ENCODE results near the gene PALB2. TPM values are rescaled to one million over a fixed set of nuclear protein-coding genes. Genes with fewer than 3 reads are reported as not detected.
A peak's percentile ranks its signal among the peaks of the same experiment; 100 is the strongest.
"Not testable (repeated sequence)": the region's sequence is repeated elsewhere in the genome, so short reads cannot be mapped to it uniquely, and the experiment has no call there.

Gene PALB2
- total and polyA plus RNA-seq, 2 donors, result 7.0 to 9.4 TPM

DNA sequence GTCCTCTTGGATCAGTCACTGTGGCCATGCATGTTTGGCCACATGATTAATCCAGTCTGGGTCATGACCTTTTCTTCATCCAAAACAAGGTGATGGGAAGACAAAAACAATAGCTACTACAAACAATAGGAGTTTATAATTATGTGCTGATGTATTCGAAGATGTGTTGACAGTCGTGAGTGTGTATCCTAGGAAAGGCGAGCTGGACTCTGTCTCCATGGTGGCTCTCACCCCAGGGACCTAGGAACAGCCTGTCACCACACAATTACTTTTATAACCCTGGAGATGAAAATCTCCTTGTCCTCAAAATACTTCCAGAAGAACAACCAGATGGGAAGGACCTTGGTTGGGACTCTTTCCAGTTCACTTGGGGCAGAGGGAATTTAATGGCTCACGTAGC lies 27.8 kb upstream of the PALB2 start:
- H3K4me1 ChIP-seq (ENCODE audit: insufficient read depth), result no peaks in the 10 kb centered on the region
- no peak overlapping the region for H3K4me3 ChIP-seq (ENCODE audit: low read depth, low read length)
- DNase-seq (ENCODE audit: extremely low spot score), result no peak
- H3K36me3 ChIP-seq (ENCODE audit: insufficient read depth), result peaks cover 5% of the 10 kb centered on the region
- WGBS, result 92% methylated on average over 4 of the region's 4 CpGs
- H3K27ac ChIP-seq (ENCODE audit: low read depth), result no peak overlapping the region

- no peak for DNase-seq (ENCODE audit: extremely low spot score)
- peaks cover 5% of the 10 kb centered on the region for H3K36me3 ChIP-seq (ENCODE audit: insufficient read depth)
- no peaks in the 10 kb centered on the region for H3K4me1 ChIP-seq (ENCODE audit: insufficient read depth)
- 55% methylated on average over 1 of the region's 1 CpG for WGBS
- no peak overlapping the region for H3K4me3 ChIP-seq (ENCODE audit: low read depth, low read length)
- H3K27ac ChIP-seq (ENCODE audit: low read depth), result no peak overlapping the region
These were observed 27.1 kb upstream of the PALB2 start for GRCh38 chr16:23668225-23668624.

GRCh38 chr16:23667355-23667659 lies 26.2 kb upstream of the PALB2 start:
- H3K27ac ChIP-seq (ENCODE audit: low read depth), result no peak overlapping the region
- peaks cover 5% of the 10 kb centered on the region for H3K36me3 ChIP-seq (ENCODE audit: insufficient read depth)
- 96% methylated on average over 6 of the region's 6 CpGs for WGBS
- no peak overlapping the region for H3K4me3 ChIP-seq (ENCODE audit: low read depth, low read length)
- no peak for DNase-seq (ENCODE audit: extremely low spot score)
- H3K4me1 ChIP-seq (ENCODE audit: insufficient read depth), result no peaks in the 10 kb centered on the region

DNA sequence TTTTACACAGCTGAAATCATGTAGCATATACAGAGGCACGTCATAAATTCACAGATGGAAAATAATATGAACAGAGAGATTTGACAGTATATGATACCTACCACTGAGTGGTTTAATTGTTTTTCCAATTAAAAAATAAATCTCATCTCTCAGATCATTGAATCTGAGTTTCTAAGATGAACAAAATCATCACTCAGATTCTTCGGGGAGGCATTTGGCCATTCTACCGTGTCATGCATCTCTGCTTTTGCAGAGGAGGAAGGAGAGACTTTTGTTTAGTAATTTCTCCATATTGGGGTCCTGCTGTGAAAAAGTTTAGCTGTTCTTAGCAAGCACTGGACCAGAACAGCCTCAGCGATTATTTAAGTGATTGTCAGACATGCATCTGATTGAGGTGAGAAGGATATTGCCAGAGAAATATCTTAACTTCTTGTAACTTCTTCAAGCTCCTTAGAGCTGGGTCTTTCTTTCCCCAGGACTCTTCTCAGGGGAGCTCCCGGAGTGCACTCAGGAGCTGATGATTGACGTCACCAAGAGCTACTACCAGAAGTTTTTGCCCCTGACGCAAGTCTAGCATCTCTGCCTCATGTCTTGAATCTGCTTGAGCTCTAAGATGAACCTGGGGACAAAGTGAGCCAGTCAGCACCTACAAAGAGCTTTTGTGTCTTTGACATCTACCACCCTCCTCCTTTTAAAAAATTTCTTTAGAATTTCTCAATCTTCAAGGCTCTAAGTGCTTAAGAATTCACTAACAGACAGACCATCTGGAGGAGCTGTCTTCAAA lies 25.7 kb upstream of the PALB2 start:
- no peak for DNase-seq (ENCODE audit: extremely low spot score)
- Histone ChIP-seq H3K4me3 (ENCODE audit: low read depth, low read length) (no peak overlapping the region), H3K36me3 (ENCODE audit: insufficient read depth) (peaks cover 5% of the 10 kb centered on the region), H3K4me1 (ENCODE audit: insufficient read depth) (no peaks in the 10 kb centered on the region), H3K27ac (ENCODE audit: low read depth) (no peak overlapping the region)
- 92% methylated on average over 7 of the region's 7 CpGs for WGBS

DNA sequence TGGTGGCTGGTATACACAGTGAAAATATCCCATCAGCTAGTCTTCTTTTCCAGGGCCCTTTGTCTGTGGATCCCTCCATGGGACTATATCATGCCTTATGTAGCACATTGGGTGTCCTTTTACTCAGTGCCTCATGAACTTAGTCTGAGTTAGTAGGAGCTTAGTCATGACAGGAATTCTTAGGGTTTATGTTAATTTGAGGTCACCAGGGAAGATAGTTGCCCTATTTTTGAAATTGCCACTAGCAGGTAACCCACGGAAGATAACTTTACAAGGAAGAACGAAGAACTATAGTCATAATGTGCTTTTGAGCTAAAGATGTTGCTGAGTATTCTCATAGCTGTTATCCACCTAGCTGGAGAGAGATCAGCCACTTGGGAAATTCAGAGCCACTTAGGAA lies 22.8 kb upstream of the PALB2 start:
- H3K4me3 ChIP-seq (ENCODE audit: low read depth, low read length), result no peak overlapping the region
- H3K4me1 ChIP-seq (ENCODE audit: insufficient read depth), result no peaks in the 10 kb centered on the region
- no peak for DNase-seq (ENCODE audit: extremely low spot score)
- no peak overlapping the region for H3K27ac ChIP-seq (ENCODE audit: low read depth)
- 96% methylated on average over 2 of the region's 2 CpGs for WGBS
- H3K36me3 ChIP-seq (ENCODE audit: insufficient read depth), result peaks cover 5% of the 10 kb centered on the region

- Histone ChIP-seq H3K36me3 (ENCODE audit: insufficient read depth) (no peaks in the 10 kb centered on the region), H3K4me1 (ENCODE audit: insufficient read depth) (no peaks in the 10 kb centered on the region), H3K27ac (ENCODE audit: low read depth) (no peak overlapping the region), H3K4me3 (ENCODE audit: low read depth, low read length) (no peak overlapping the region)
- 96% methylated on average over 4 of the region's 4 CpGs for WGBS
- no peak for DNase-seq (ENCODE audit: extremely low spot score)
These were observed 10.9 kb upstream of the PALB2 start for GRCh38 chr16:23651943-23652468.

GRCh38 chr16:23650674-23651416 lies 9.7 kb upstream of the PALB2 start:
- no peaks in the 10 kb centered on the region for H3K4me1 ChIP-seq (ENCODE audit: insufficient read depth)
- H3K4me3 ChIP-seq (ENCODE audit: low read depth, low read length), result no peak overlapping the region
- WGBS, result 89% methylated on average over 4 of the region's 4 CpGs
- H3K27ac ChIP-seq (ENCODE audit: low read depth), result no peak overlapping the region
- H3K36me3 ChIP-seq (ENCODE audit: insufficient read depth), result no peaks in the 10 kb centered on the region
- DNase-seq (ENCODE audit: extremely low spot score), result no peak

- no peak for DNase-seq (ENCODE audit: extremely low spot score)
- H3K4me3 ChIP-seq (ENCODE audit: low read depth, low read length), result peak overlapping the region; percentile 84
- H3K4me1 ChIP-seq (ENCODE audit: insufficient read depth), result no peaks in the 10 kb centered on the region
- no peak overlapping the region for H3K27ac ChIP-seq (ENCODE audit: low read depth)
- WGBS, result 72% methylated on average over 14 of the region's 14 CpGs
- peaks cover 2% of the 10 kb centered on the region for H3K36me3 ChIP-seq (ENCODE audit: insufficient read depth)
These were observed 1.2 kb upstream of the PALB2 start for GRCh38 chr16:23642246-23642774.

DNA sequence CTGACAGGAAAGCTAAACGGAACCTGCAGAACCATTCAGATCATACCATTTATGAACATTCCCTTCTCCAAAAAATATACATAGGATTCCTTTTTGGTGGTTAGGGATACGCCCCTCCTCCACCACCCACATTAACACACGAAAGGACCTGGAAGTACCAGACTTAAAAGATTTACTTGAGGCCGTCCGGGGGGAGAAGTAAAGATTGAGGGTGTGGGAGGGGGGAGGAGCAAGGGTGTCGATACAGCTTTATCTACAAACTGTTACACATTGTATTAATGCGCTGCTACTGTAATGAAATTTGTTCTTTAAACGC lies 537 bp downstream of the PALB2 start:
- Histone ChIP-seq H3K4me3 (ENCODE audit: low read depth, low read length) (peak overlapping the region; percentile 84), H3K4me1 (ENCODE audit: insufficient read depth) (no peaks in the 10 kb centered on the region), H3K36me3 (ENCODE audit: insufficient read depth) (peaks cover under 1% of the 10 kb centered on the region), H3K27ac (ENCODE audit: low read depth) (no peak overlapping the region)
- under 1% methylated on average over 8 of the region's 8 CpGs for WGBS
- no peak for DNase-seq (ENCODE audit: extremely low spot score)

DNA sequence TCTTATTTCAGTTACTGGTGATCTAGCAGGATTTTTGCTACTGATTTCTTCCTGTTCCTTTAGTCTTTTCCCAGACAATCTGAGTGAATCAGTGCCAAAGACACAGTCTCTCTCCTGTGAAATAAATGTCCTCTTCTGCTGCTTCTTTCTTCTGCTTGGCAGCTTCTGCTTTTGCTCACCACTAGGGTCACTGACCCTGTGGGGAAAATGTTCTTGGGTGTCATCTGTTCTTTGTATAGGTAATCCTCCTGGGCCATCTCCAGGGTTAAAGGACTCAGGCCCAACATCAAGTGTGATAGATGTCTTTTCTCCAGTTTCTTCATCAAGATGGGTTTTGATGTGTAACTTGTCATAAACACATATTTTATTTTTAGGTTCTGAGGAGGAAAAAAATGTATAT lies 5.2 kb downstream of the PALB2 start:
- no peaks in the 10 kb centered on the region for H3K4me1 ChIP-seq (ENCODE audit: insufficient read depth)
- DNase-seq (ENCODE audit: extremely low spot score), result no peak
- peaks cover 3% of the 10 kb centered on the region for H3K36me3 ChIP-seq (ENCODE audit: insufficient read depth)
- H3K27ac ChIP-seq (ENCODE audit: low read depth), result no peak overlapping the region
- H3K4me3 ChIP-seq (ENCODE audit: low read depth, low read length), result no peak overlapping the region

- WGBS, result 96% methylated on average over 4 of the region's 4 CpGs
- Histone ChIP-seq H3K4me1 (ENCODE audit: insufficient read depth) (no peaks in the 10 kb centered on the region), H3K4me3 (ENCODE audit: low read depth, low read length) (no peak overlapping the region), H3K36me3 (ENCODE audit: insufficient read depth) (peaks cover 3% of the 10 kb centered on the region), H3K27ac (ENCODE audit: low read depth) (no peak overlapping the region)
- DNase-seq (ENCODE audit: extremely low spot score), result no peak
These were observed 6.6 kb downstream of the PALB2 start for GRCh38 chr16:23634461-23635036.

GRCh38 chr16:23631874-23632273 lies 9.2 kb downstream of the PALB2 start:
- H3K4me1 ChIP-seq (ENCODE audit: insufficient read depth); H3K27ac ChIP-seq (ENCODE audit: low read depth); DNase-seq (ENCODE audit: extremely low spot score); H3K4me3 ChIP-seq (ENCODE audit: low read depth, low read length); H3K36me3 ChIP-seq (ENCODE audit: insufficient read depth): not testable (repeated sequence)
- over 99% methylated on average over 3 of the region's 3 CpGs for WGBS

DNA sequence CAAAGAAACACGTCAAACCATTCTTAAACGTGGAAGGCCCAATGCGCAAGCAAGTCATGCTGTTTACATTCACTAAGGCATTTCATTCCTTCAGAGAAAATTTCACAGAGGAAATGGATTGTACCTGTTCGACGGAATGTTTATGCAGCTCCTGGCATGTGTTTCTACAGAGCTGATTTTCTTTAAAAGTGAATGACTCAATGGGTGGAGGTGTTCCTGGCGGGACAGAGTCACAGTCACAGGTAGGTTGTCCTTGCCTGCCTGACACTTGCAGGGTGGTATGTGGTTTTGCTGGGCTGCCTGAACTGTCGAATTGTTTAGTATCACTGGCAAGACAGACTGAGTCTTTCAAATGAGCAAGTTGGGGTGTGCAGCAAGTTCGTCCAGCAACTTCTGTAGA lies 11.6 kb downstream of the PALB2 start:
- no peak overlapping the region for H3K4me3 ChIP-seq (ENCODE audit: low read depth, low read length)
- H3K36me3 ChIP-seq (ENCODE audit: insufficient read depth), result peaks cover 2% of the 10 kb centered on the region
- no peak overlapping the region for H3K27ac ChIP-seq (ENCODE audit: low read depth)
- WGBS, result 94% methylated on average over 8 of the region's 8 CpGs
- DNase-seq (ENCODE audit: extremely low spot score), result no peak
- H3K4me1 ChIP-seq (ENCODE audit: insufficient read depth), result no peaks in the 10 kb centered on the region

- H3K36me3 ChIP-seq (ENCODE audit: insufficient read depth), result peaks cover 7% of the 10 kb centered on the region
- no peaks in the 10 kb centered on the region for H3K4me1 ChIP-seq (ENCODE audit: insufficient read depth)
- no peak overlapping the region for H3K27ac ChIP-seq (ENCODE audit: low read depth)
- no peak overlapping the region for H3K4me3 ChIP-seq (ENCODE audit: low read depth, low read length)
- DNase-seq (ENCODE audit: extremely low spot score), result no peak
These were observed 17.0 kb downstream of the PALB2 start for GRCh38 chr16:23624092-23624491.
